RWPE2 (cell line): ENCODE data around the gene SORCS2.

ENCODE experiments used
- ATAC-seq: fragments of 200-7000 bp; cut with Tn5 transposase; 3 replicates; pipeline ENCODE4 v1.9.1; 2021; ENCODE audit warnings: low read depth
- DNase-seq: peaks from one replicate; pipeline ENCODE4 v3.0.0-alpha.2; 2020; ENCODE audit warnings: low spot score
- H3K27ac ChIP-seq: fragments of 450-650 bp; 2 replicates; pipeline ENCODE4 v1.5.1; 2017; ENCODE audit warnings: mild to moderate bottlenecking; ENCODE audit not compliant: poor library complexity, severe bottlenecking
- H3K27me3 ChIP-seq: fragments of 250-450 bp; sonication (Bioruptor Pico); 2 replicates; pipeline ENCODE4 v1.5.1; 2021; ENCODE audit warnings: mild to moderate bottlenecking, moderate library complexity; ENCODE audit not compliant: insufficient read depth, poor library complexity, severe bottlenecking
- H3K36me3 ChIP-seq: fragments of 250-450 bp; sonication (Bioruptor Pico); 2 replicates; pipeline ENCODE4 v1.5.1; 2020; ENCODE audit warnings: low read depth, mild to moderate bottlenecking, moderate library complexity
- H3K4me1 ChIP-seq: fragments of 250-450 bp; sonication (Bioruptor Pico); 2 replicates; pipeline ENCODE4 v1.5.1; 2021; ENCODE audit warnings: mild to moderate bottlenecking, moderate library complexity; ENCODE audit not compliant: insufficient read depth, poor library complexity, severe bottlenecking
- H3K4me3 ChIP-seq: fragments of 250-450 bp; sonication (Bioruptor Pico); 2 replicates; pipeline ENCODE4 v1.5.1; 2021; ENCODE audit warnings: mild to moderate bottlenecking, moderate library complexity; ENCODE audit not compliant: severe bottlenecking
- H3K9me3 ChIP-seq: fragments of 250-450 bp; sonication (Bioruptor Pico); 2 replicates; pipeline ENCODE4 v1.5.1; 2021; ENCODE audit warnings: mild to moderate bottlenecking, moderate library complexity; ENCODE audit not compliant: severe bottlenecking
- CTCF ChIP-seq: fragments of 450-650 bp; IDR thresholded peaks from one replicate; pipeline ENCODE4 v1.5.1; 2017; ENCODE audit warnings: mild to moderate bottlenecking, moderate library complexity; ENCODE audit not compliant: poor library complexity, severe bottlenecking

The SORCS2 gene

GRCh38 chr4:7677086-7677485 lies 484.7 kb downstream of the SORCS2 start:
- H3K36me3 ChIP-seq: no peaks in the 10 kb centered on the region
- H3K27ac ChIP-seq: peak overlapping the region; percentile 4
- no peaks in the 10 kb centered on the region for H3K27me3 ChIP-seq
- DNase-seq: no peak
- H3K4me3 ChIP-seq: no peak overlapping the region
- peaks cover 16% of the 10 kb centered on the region for H3K4me1 ChIP-seq
- no peak for ATAC-seq
- H3K9me3 ChIP-seq: no peaks in the 10 kb centered on the region
- TF ChIP-seq CTCF: no peak

GRCh38 chr4:7677799-7678301 lies 485.5 kb downstream of the SORCS2 start:
- ATAC-seq (peak; percentile 70), DNase-seq (no peak)
- Histone ChIP-seq H3K4me3 (no peak overlapping the region), H3K27me3 (no peaks in the 10 kb centered on the region), H3K36me3 (no peaks in the 10 kb centered on the region), H3K27ac (peak overlapping the region; percentile 22), H3K9me3 (no peaks in the 10 kb centered on the region), H3K4me1 (peaks cover 16% of the 10 kb centered on the region)
- no peak for TF ChIP-seq CTCF

GRCh38 chr4:7678318-7678852 lies 486.0 kb downstream of the SORCS2 start:
- Histone ChIP-seq H3K9me3 (no peaks in the 10 kb centered on the region), H3K36me3 (no peaks in the 10 kb centered on the region), H3K27me3 (no peaks in the 10 kb centered on the region), H3K4me3 (no peak overlapping the region), H3K4me1 (peaks cover 16% of the 10 kb centered on the region), H3K27ac (peak overlapping the region; percentile 22)
- DNase-seq (no peak), ATAC-seq (no peak)
- no peak for TF ChIP-seq CTCF

GRCh38 chr4:7679406-7680040 lies 487.2 kb downstream of the SORCS2 start:
- Histone ChIP-seq H3K36me3 (no peaks in the 10 kb centered on the region), H3K4me3 (no peak overlapping the region), H3K4me1 (peaks cover 16% of the 10 kb centered on the region), H3K27ac (no peak overlapping the region), H3K9me3 (no peaks in the 10 kb centered on the region), H3K27me3 (no peaks in the 10 kb centered on the region)
- no peak for TF ChIP-seq CTCF
- ATAC-seq (no peak), DNase-seq (no peak)

GRCh38 chr4:7680106-7680505 lies 487.8 kb downstream of the SORCS2 start:
- ATAC-seq (no peak), DNase-seq (no peak)
- no peak overlapping the region for H3K4me3 ChIP-seq
- H3K27ac ChIP-seq: no peak overlapping the region
- no peaks in the 10 kb centered on the region for H3K9me3 ChIP-seq
- no peaks in the 10 kb centered on the region for H3K36me3 ChIP-seq
- H3K27me3 ChIP-seq: no peaks in the 10 kb centered on the region
- no peak for TF ChIP-seq CTCF
- H3K4me1 ChIP-seq: peaks cover 16% of the 10 kb centered on the region
